Mucosa of descending colon (tissue), 3 donors: Measurements from ENCODE around the gene ITIH5. TPM values are rescaled to one million over a fixed set of nuclear protein-coding genes. Genes with fewer than 3 reads are reported as not detected.

Experiments used
- ATAC-seq: fragments of 200-7000 bp; cut with Tn5 transposase; one replicate; pipeline ENCODE4 v1.9.1; 2020; ENCODE audit warnings: mild to moderate bottlenecking, moderate library complexity
- DNase-seq, 3 donors: peaks; one replicate each; pipeline ENCODE4 v3.0.0-alpha.2; 2020
- H3K36me3 ChIP-seq: fragments of 200-600 bp; one replicate; pipeline ENCODE4 v1.8.0; 2021; ENCODE audit warnings: low read depth, mild to moderate bottlenecking
- H3K4me1 ChIP-seq: fragments of 200-600 bp; one replicate; pipeline ENCODE4 v1.8.0; 2021; ENCODE audit warnings: low read depth, mild to moderate bottlenecking
- H3K4me3 ChIP-seq: fragments of 200-600 bp; one replicate; pipeline ENCODE4 v1.8.0; 2021; ENCODE audit warnings: mild to moderate bottlenecking
- H3K9me3 ChIP-seq: fragments of 200-600 bp; one replicate; pipeline ENCODE4 v1.8.0; 2021; ENCODE audit warnings: mild to moderate bottlenecking
- CTCF ChIP-seq: fragments of 200-600 bp; IDR thresholded peaks from one replicate; pipeline ENCODE4 v1.8.0; 2022; ENCODE audit warnings: antibody characterized with exemption, mild to moderate bottlenecking
- intact Hi-C, 2 donors: fragments of 100-400 bp; cut with DNase I in 1 of 2; cut with micrococcal nuclease in 1 of 2; formaldehyde crosslinking; loops; one replicate each; pipeline versions ENCODE4 v1.11.0 to v1.11.1; 2022; cut with DNase I, micrococcal nuclease
- total RNA-seq, 3 donors: library from RNA; stranded (reverse); fragmentation: NEBNext Ultra II Directional in 2 of 3; extraction: Animal tissue kit (Norgen Biotek cat#: 25700) in 2 of 3; gene quantifications; one replicate each; pipeline versions ENCODE4 v1.2.1 to v1.2.4, GENCODE V29; 2021 to 2023
- donor health status: DM: no; HTN: no; CAD: no; lungs with moderate emphysema.
- donor health status: DM: no; HTN: no; CAD: no.
- donor health status: DM: no; HTN: yes; CAD: no.

Gene ITIH5
- total RNA-seq, 3 donors from 2014 or later, result 5.0 to 46.6 (median 8.1) TPM

- ATAC-seq (peak; percentile 37), DNase-seq (peak in 2 of 3 donors; percentile 17 to 30)
- H3K9me3 ChIP-seq, result no peaks in the 10 kb centered on the region
- no peaks in the 10 kb centered on the region for H3K4me1 ChIP-seq
- no peak for TF ChIP-seq CTCF
- no peak overlapping the region for H3K4me3 ChIP-seq
- intact Hi-C loops, result no loop called here
- H3K36me3 ChIP-seq, result no peaks in the 10 kb centered on the region
These were observed 73.7 kb downstream of the ITIH5 start for GRCh38 chr10:7593063-7593462.

GRCh38 chr10:7592627-7593026 is 74.1 kb downstream of the ITIH5 start:
- no peak for DNase-seq
- Histone ChIP-seq H3K36me3 (no peaks in the 10 kb centered on the region), H3K9me3 (no peaks in the 10 kb centered on the region), H3K4me3 (no peak overlapping the region), H3K4me1 (no peaks in the 10 kb centered on the region)
- no peak for TF ChIP-seq CTCF
- intact Hi-C loops, result no loop called here
- peak; percentile 10 for ATAC-seq

GRCh38 chr10:7590271-7590670 is 76.5 kb downstream of the ITIH5 start:
- intact Hi-C loops, result no loop called here
- Histone ChIP-seq H3K9me3 (no peaks in the 10 kb centered on the region), H3K4me3 (no peak overlapping the region), H3K4me1 (no peaks in the 10 kb centered on the region), H3K36me3 (no peaks in the 10 kb centered on the region)
- no peak for ATAC-seq
- no peak for TF ChIP-seq CTCF
- no peak for DNase-seq

GRCh38 chr10:7589748-7590147 is 77.0 kb downstream of the ITIH5 start:
- Histone ChIP-seq H3K4me3 (no peak overlapping the region), H3K36me3 (no peaks in the 10 kb centered on the region), H3K9me3 (no peaks in the 10 kb centered on the region), H3K4me1 (no peaks in the 10 kb centered on the region)
- DNase-seq (no peak), ATAC-seq (no peak)
- TF ChIP-seq CTCF, result no peak
- intact Hi-C loops, result no loop called here

GRCh38 chr10:7587865-7588188 is 78.9 kb downstream of the ITIH5 start:
- no peaks in the 10 kb centered on the region for H3K36me3 ChIP-seq
- intact Hi-C loops, result no loop called here
- H3K4me1 ChIP-seq, result no peaks in the 10 kb centered on the region
- ATAC-seq (no peak), DNase-seq (no peak)
- no peak for TF ChIP-seq CTCF
- no peaks in the 10 kb centered on the region for H3K9me3 ChIP-seq
- H3K4me3 ChIP-seq, result no peak overlapping the region

GRCh38 chr10:7587168-7587864 is 79.5 kb downstream of the ITIH5 start:
- Histone ChIP-seq H3K36me3 (no peaks in the 10 kb centered on the region), H3K4me3 (no peak overlapping the region), H3K9me3 (no peaks in the 10 kb centered on the region), H3K4me1 (no peaks in the 10 kb centered on the region)
- intact Hi-C loops, result no loop called here
- no peak for TF ChIP-seq CTCF
- no peak for DNase-seq
- no peak for ATAC-seq
